Esophagus muscularis mucosa (tissue), 4 donors: ENCODE data around the gene HNRNPA0. TPM values are rescaled to one million over a fixed set of nuclear protein-coding genes. Genes with fewer than 3 reads are reported as not detected.
A peak's percentile ranks its signal among the peaks of the same experiment; 100 is the strongest.

ENCODE experiments used
- DNase-seq: peaks from one replicate; pipeline ENCODE4 v3.0.0-alpha.2; 2017; ENCODE audit errors: extremely low spot score
- H3K27ac ChIP-seq, 4 donors: fragments of 200-600 bp; sonication (generic); replicated peaks in 1 of 4; 1 replicate in 3 of 4; 2 replicates in 1 of 4; pipeline ENCODE4 v1.5.1; 2016 to 2019; ENCODE audit warnings: mild to moderate bottlenecking in 1 of 4
- H3K27me3 ChIP-seq, 4 donors: fragments of 200-600 bp; sonication (generic); one replicate each; pipeline versions ENCODE4 v1.5.1 to v1.6.0; 2016 to 2019
- H3K36me3 ChIP-seq, 4 donors: fragments of 200-600 bp; sonication (generic); one replicate each; pipeline ENCODE4 v1.5.1; 2016 to 2019
- H3K4me1 ChIP-seq, 4 donors: fragments of 200-600 bp; sonication (generic); one replicate each; pipeline ENCODE4 v1.5.1; 2016 to 2019
- H3K4me3 ChIP-seq, 4 donors: fragments of 200-600 bp; sonication (generic); 1 replicate in 2 of 4; 2 replicates in 2 of 4; pipeline ENCODE4 v1.5.1; 2016 to 2019; ENCODE audit warnings: mild to moderate bottlenecking in 4 of 4, moderate library complexity in 1 of 4
- H3K9me3 ChIP-seq, 4 donors: fragments of 200-600 bp; sonication (generic); 1 replicate in 3 of 4; 2 replicates in 1 of 4; pipeline ENCODE4 v1.5.1; 2016 to 2019
- EP300 ChIP-seq: sonication (generic); formaldehyde crosslinking; IDR thresholded peaks from one replicate; pipeline ENCODE4 v1.6.1; 2017; ENCODE audit warnings: antibody characterized with exemption
- POLR2A ChIP-seq: fragments of 450-650 bp; IDR thresholded peaks from one replicate; pipeline ENCODE4 v1.6.1; 2017; ENCODE audit warnings: antibody characterized with exemption, moderate library complexity, mild to moderate bottlenecking, low read depth
- POLR2AphosphoS5 ChIP-seq, 2 donors: sonication (generic); formaldehyde crosslinking; IDR thresholded peaks; one replicate each; pipeline ENCODE4 v1.6.1; 2017; ENCODE audit warnings: antibody characterized with exemption in 2 of 2
- WGBS: methylation state at CpG from one replicate; pipeline ENCODE4 v1.1.5; 2018; 5-methylcytosine and 5-hydroxymethylcytosine counted together
- intact Hi-C: fragments of 100-400 bp; cut with DNase I; formaldehyde crosslinking; loops from one replicate; pipeline ENCODE4 v1.15.1; 2023
- total RNA-seq, 4 donors: library from RNA; depleted of rRNA; stranded (reverse); fragments of >200 nt; gene quantifications; one replicate each; pipeline versions ENCODE4 v1.1.0 to v1.2.1, GENCODE V29; 2016
- TF ChIP-seq, protein P1 (sequence below), 3 experiments: fragments of 200-600 bp in 2 of 3; fragments of 450-650 bp in 1 of 3; sonication (generic) in 2 of 3; IDR thresholded peaks; one replicate each; pipeline ENCODE4 v1.5.1; 2017 to 2019; ENCODE audit warnings: antibody characterized with exemption in 3 of 3, mild to moderate bottlenecking in 2 of 3, moderate library complexity in 1 of 3

HNRNPA0 gene
- 10 to 100 TPM; 12.9 to 15.2 (median 14.7) TPM for total RNA-seq

DNA sequence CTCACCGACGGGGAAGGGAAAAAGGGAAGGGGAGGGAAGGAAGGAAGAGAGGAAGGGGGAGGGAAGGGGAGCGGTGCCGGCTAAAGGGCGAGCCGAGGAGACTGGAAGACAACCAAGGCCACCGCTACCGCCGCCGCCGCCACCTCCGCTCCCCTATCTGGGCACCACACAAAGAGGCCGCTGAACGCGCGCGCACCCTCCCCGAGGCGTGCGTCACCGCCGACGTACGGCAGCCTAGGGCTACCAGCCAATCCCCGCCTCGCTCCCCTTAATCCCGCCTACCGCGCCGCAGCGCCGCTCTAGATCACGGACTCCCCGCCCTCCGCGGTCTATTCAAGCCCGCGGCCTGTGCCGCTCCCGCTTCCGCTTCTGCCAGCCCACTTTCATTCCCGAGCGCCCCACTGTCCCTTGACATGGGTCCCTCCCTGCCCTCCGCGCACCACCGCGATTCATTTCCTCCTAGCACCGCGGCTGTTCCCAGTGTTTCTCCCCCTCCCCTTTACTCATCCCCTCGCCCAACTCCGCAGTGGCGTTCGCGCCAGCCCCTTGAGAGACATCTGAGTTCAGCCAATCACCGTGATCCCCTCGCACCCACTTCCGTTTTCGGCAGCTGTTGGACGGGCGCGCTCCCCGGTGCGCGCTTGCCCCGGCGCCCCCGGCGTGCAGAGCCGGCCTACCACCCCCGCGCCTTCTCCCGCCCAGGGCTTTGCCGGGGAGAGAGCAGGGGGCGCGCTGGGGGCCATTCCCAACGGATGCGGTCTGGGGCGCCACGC lies at the start of gene HNRNPA0:
Gene HNRNPA0 (minus strand): TSS at position 176 of the 773 bp plus-strand sequence. CDS start 297 bp downstream, outside the sequence.
- intact Hi-C loops: no loop called here
- Histone ChIP-seq H3K27ac (peak within 1 kb of the TSS; percentile 89 to 98 (median 96)), H3K36me3 (peaks cover 0 to 6% (median 0%) of the 10 kb centered on the region in 4 donors), H3K4me1 (peaks cover 27 to 44% (median 41%) of the 10 kb centered on the region in 4 donors), H3K4me3 (peak within 1 kb of the TSS; percentile 61 to 86 (median 80)), H3K9me3 (no peaks in the 10 kb centered on the region), H3K27me3 (no peaks in the 10 kb centered on the region)
- DNase-seq: peak; percentile 99
- TF ChIP-seq EP300: no peak
- TF ChIP-seq POLR2A: peak; percentile 96
- TF ChIP-seq, protein P1, sequence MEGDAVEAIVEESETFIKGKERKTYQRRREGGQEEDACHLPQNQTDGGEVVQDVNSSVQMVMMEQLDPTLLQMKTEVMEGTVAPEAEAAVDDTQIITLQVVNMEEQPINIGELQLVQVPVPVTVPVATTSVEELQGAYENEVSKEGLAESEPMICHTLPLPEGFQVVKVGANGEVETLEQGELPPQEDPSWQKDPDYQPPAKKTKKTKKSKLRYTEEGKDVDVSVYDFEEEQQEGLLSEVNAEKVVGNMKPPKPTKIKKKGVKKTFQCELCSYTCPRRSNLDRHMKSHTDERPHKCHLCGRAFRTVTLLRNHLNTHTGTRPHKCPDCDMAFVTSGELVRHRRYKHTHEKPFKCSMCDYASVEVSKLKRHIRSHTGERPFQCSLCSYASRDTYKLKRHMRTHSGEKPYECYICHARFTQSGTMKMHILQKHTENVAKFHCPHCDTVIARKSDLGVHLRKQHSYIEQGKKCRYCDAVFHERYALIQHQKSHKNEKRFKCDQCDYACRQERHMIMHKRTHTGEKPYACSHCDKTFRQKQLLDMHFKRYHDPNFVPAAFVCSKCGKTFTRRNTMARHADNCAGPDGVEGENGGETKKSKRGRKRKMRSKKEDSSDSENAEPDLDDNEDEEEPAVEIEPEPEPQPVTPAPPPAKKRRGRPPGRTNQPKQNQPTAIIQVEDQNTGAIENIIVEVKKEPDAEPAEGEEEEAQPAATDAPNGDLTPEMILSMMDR (IDR thresholded peaks at IDR 0.05): peak in 2 of 3 experiments; percentile 10 to 12
- TF ChIP-seq POLR2AphosphoS5 (IDR thresholded peaks at IDR 0.05): peak; percentile 97 to 99
- under 1% methylated on average over 49 of the region's 79 CpGs for WGBS

DNA sequence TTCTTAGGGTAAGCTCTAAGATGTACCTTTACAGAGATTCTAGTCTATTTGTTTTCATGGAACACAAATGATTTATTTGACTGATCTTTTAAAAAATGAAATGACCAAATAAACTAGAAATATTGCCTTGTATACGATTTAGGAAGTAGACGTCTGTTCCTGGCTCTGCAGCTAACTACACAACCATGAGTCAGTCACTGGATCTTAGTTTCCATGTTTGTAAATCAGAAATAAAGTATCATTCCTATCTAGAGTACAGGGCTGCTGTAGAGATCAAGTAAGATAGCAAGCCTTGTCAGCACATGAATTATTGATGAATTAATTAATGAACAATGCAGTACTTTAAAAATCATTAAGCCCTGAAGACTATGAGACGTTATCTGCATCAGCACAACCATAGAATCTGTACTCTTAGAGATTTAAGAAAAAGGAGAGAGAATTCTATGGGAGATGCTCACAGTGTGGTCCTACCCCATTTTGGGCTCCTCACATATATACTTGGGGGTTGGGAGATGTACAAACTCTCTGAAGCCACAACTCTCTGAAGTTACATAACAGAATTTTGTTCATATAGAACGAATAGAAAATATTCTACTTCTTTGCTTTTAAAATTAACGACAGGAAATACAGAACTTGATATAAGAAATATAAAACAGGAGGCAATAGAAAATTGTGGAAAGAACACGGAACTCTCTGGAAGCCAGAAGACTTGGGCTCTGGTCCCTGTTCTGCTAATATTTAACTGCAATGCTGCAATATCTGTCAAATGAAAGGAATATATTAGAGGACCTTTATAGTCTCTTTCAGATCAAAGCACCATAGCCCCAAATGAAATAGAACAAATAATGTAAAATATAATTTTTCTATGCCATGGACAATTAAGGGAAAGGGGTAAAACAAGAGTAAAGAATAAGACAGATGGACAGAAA lies 48.4 kb upstream of the HNRNPA0 start:
- Histone ChIP-seq H3K4me3 (no peak overlapping the region), H3K36me3 (no peaks in the 10 kb centered on the region), H3K27ac (no peak overlapping the region), H3K4me1 (peaks cover 0 to 25% (median 19%) of the 10 kb centered on the region in 4 donors), H3K27me3 (no peaks in the 10 kb centered on the region), H3K9me3 (no peaks in the 10 kb centered on the region)
- intact Hi-C loops: no loop called here
- TF ChIP-seq EP300: no peak
- TF ChIP-seq POLR2AphosphoS5 (IDR thresholded peaks at IDR 0.05): no peak
- TF ChIP-seq, protein P1 (IDR thresholded peaks at IDR 0.05): no peak
- TF ChIP-seq POLR2A: no peak
- no peak for DNase-seq
- WGBS: 79% methylated on average over 6 of the region's 6 CpGs

DNA sequence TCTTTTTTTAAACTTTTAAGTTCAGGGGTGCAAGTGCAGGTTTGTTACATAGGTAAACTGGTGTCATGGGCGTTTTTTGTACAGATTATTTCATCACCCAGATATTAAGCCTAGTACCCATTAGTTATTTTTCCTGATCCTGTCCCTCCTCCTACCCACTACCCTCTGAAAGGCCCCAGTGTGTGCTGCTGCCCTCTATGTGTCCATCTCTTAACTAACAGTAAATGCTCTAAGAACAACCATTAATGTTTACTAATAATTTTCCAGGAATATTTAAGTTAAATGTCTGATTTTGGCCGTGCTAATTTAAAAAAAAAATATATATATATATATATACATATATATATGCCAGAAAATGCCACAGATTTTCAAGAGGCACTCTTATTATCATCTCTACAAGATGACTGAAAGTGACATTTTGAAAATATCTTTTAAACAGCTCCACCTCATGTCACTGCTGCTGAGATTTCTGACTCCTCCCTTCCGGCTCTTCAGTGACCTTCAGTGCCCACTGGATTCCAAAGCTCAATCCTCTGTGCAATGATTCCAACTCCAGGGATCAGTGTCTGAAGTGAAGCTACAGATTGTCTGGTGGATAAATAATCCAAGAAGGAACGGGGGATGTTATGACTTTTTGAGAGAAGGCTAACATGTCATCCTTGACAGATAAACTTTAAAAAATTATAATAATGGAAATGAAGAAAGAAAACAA lies 46.7 kb upstream of the HNRNPA0 start:
- no peak for DNase-seq
- Histone ChIP-seq H3K27ac (no peak overlapping the region), H3K4me3 (no peak overlapping the region), H3K9me3 (no peaks in the 10 kb centered on the region), H3K4me1 (peaks cover 0 to 25% (median 19%) of the 10 kb centered on the region in 4 donors), H3K27me3 (no peaks in the 10 kb centered on the region), H3K36me3 (no peaks in the 10 kb centered on the region)
- TF ChIP-seq POLR2A (no peak), POLR2AphosphoS5 (IDR thresholded peaks at IDR 0.05) (no peak), EP300 (no peak)
- TF ChIP-seq, protein P1 (IDR thresholded peaks at IDR 0.05): no peak
- WGBS: 73% methylated on average over 4 of the region's 4 CpGs
- intact Hi-C loops: no loop called here

GRCh38 chr5:137796279-137796678 lies 42.1 kb upstream of the HNRNPA0 start:
- intact Hi-C loops: no loop called here
- Histone ChIP-seq H3K9me3 (no peaks in the 10 kb centered on the region), H3K36me3 (no peaks in the 10 kb centered on the region), H3K27ac (no peak overlapping the region), H3K27me3 (no peaks in the 10 kb centered on the region), H3K4me1 (no peaks in the 10 kb centered on the region), H3K4me3 (no peak overlapping the region)
- DNase-seq: no peak
- TF ChIP-seq POLR2A (no peak), POLR2AphosphoS5 (IDR thresholded peaks at IDR 0.05) (no peak), EP300 (no peak)
- TF ChIP-seq, protein P1 (IDR thresholded peaks at IDR 0.05): no peak
- 79% methylated on average over 3 of the region's 3 CpGs for WGBS
